HG03095 (cell line): ENCODE results near the gene CAT.

ENCODE experiments used
- ATAC-seq: cut with Tn5 transposase; IDR thresholded peaks from one replicate; pipeline ENCODE4 v1.9.1; 2021; ENCODE audit warnings: moderate library complexity; ENCODE audit not compliant: unreplicated experiment

The CAT gene

GRCh38 chr11:34521265-34521664, 82.5 kb downstream of the CAT start:
- no peak for ATAC-seq
